Measurements from ENCODE around the gene MARK1.

DNA sequence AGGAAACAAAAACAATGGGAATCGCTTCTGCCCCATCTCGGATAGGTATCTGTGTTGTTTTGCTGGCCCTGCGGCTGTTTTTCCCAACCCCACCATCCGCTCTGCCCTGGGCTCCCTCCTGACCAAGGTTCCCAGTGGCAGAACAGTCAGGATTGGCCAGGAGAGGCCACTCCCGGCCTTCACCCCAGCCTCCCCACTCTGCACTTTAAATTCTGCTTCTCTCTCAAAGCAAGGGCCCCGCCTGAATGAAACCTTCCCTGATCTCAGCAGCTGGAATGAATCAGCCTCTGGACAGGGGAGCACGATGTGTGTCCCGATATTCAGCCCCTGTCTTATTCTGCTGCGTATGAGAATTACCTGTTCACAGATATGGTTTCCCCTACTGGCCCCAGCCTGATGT is 178.5 kb downstream of the MARK1 start:
- TF ChIP-seq POLR2A (IDR thresholded peaks at IDR 0.05) (no peak), EP300 (IDR thresholded peaks at IDR 0.05) (no peak)
- TF ChIP-seq, protein P1, sequence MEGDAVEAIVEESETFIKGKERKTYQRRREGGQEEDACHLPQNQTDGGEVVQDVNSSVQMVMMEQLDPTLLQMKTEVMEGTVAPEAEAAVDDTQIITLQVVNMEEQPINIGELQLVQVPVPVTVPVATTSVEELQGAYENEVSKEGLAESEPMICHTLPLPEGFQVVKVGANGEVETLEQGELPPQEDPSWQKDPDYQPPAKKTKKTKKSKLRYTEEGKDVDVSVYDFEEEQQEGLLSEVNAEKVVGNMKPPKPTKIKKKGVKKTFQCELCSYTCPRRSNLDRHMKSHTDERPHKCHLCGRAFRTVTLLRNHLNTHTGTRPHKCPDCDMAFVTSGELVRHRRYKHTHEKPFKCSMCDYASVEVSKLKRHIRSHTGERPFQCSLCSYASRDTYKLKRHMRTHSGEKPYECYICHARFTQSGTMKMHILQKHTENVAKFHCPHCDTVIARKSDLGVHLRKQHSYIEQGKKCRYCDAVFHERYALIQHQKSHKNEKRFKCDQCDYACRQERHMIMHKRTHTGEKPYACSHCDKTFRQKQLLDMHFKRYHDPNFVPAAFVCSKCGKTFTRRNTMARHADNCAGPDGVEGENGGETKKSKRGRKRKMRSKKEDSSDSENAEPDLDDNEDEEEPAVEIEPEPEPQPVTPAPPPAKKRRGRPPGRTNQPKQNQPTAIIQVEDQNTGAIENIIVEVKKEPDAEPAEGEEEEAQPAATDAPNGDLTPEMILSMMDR (IDR thresholded peaks at IDR 0.05) = no peak

Data from sigmoid colon (tissue), 4 donors.